HepG2 (cell line): ENCODE data around the gene PDE4D.

ENCODE experiments used
- EED ChIP-seq: sonication (generic); formaldehyde crosslinking; IDR thresholded peaks from 2 replicates; pipeline ENCODE4 v1.5.0; 2020; ENCODE audit warnings: mild to moderate bottlenecking, missing genetic modification reagents
- FOXP1 ChIP-seq, 2 experiments: fragments of 450-650 bp in 1 of 2; IDR thresholded peaks; 2 replicates each; pipeline ENCODE4 v1.6.1; 2017 to 2018; ENCODE audit warnings: antibody characterized with exemption in 1 of 2
- HDAC2 ChIP-seq: sonication (generic); formaldehyde crosslinking; IDR thresholded peaks from 2 replicates; pipeline ENCODE4 v1.4.0; 2020; ENCODE audit warnings: missing genetic modification reagents
- HOXA9 ChIP-seq: sonication (generic); formaldehyde crosslinking; IDR thresholded peaks from 2 replicates; pipeline ENCODE4 v1.8.1; 2022; ENCODE audit warnings: missing genetic modification reagents, mild to moderate bottlenecking, moderate library complexity, borderline replicate concordance
- ZNF724P ChIP-seq: sonication (generic); formaldehyde crosslinking; IDR thresholded peaks from 2 replicates; pipeline ENCODE4 v1.8.0; 2022; ENCODE audit warnings: missing genetic modification reagents, borderline replicate concordance
- TF ChIP-seq, protein P1 (sequence below): sonication (generic); formaldehyde crosslinking; IDR thresholded peaks from 2 replicates; pipeline ENCODE4 v1.8.0; 2022; ENCODE audit warnings: mild to moderate bottlenecking, missing genetic modification reagents

GRCh38 chr5:59766427-59767210 is 126.9 kb downstream of the PDE4D start:
- TF ChIP-seq, protein P1, sequence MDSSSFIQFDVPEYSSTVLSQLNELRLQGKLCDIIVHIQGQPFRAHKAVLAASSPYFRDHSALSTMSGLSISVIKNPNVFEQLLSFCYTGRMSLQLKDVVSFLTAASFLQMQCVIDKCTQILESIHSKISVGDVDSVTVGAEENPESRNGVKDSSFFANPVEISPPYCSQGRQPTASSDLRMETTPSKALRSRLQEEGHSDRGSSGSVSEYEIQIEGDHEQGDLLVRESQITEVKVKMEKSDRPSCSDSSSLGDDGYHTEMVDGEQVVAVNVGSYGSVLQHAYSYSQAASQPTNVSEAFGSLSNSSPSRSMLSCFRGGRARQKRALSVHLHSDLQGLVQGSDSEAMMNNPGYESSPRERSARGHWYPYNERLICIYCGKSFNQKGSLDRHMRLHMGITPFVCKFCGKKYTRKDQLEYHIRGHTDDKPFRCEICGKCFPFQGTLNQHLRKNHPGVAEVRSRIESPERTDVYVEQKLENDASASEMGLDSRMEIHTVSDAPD (CRISPR knock-in tag), result no peak
- TF ChIP-seq HDAC2 (CRISPR knock-in tag), result no peak
- TF ChIP-seq FOXP1 (IDR thresholded peaks at IDR 0.05), result no peak
- no peak for TF ChIP-seq FOXP1 (CRISPR knock-in tag; IDR thresholded peaks at IDR 0.05)
- TF ChIP-seq ZNF724P (CRISPR knock-in tag), result no peak
- no peak for TF ChIP-seq HOXA9 (CRISPR knock-in tag)
- TF ChIP-seq EED (CRISPR knock-in tag), result no peak
